Neutrophil (primary cell): ENCODE results near the gene TEKT4.
"Not testable (repeated sequence)": the region's sequence is repeated elsewhere in the genome, so short reads cannot be mapped to it uniquely, and the experiment has no call there.

Experiments used
- H3K27ac ChIP-seq: fragments of 200-600 bp; sonication (generic); 2 replicates; pipeline ENCODE4 v1.5.1; 2016; ENCODE audit warnings: mild to moderate bottlenecking, moderate library complexity
- H3K27me3 ChIP-seq: fragments of 200-600 bp; sonication (generic); 2 replicates; pipeline ENCODE4 v1.6.0; 2016; ENCODE audit warnings: mild to moderate bottlenecking
- H3K36me3 ChIP-seq: fragments of 200-600 bp; sonication (generic); 2 replicates; pipeline ENCODE4 v1.5.1; 2017
- H3K4me1 ChIP-seq, 2 experiments: fragments of 200-600 bp in 1 of 2; sonication (generic) in 1 of 2; 1 replicate in 1 of 2; 2 replicates in 1 of 2; pipeline versions ENCODE4 v1.5.1 to v1.6.1; 2013 to 2016; ENCODE audit warnings: low read depth in 1 of 2, low read length in 1 of 2, mild to moderate bottlenecking in 1 of 2, moderate library complexity in 1 of 2; ENCODE audit not compliant: control insufficient read depth in 1 of 2, insufficient read depth in 1 of 2
- H3K4me3 ChIP-seq, 2 experiments: fragments of 200-600 bp in 1 of 2; sonication (generic) in 1 of 2; 1 replicate in 1 of 2; 2 replicates in 1 of 2; pipeline ENCODE4 v1.5.1; 2013 to 2016; ENCODE audit warnings: low read depth in 1 of 2, low read length in 1 of 2, mild to moderate bottlenecking in 1 of 2, moderate library complexity in 1 of 2
- H3K9me3 ChIP-seq: fragments of 200-600 bp; sonication (generic); 2 replicates; pipeline ENCODE4 v1.5.1; 2016
- CTCF ChIP-seq: fragments of 200-600 bp; sonication (generic); IDR thresholded peaks from 2 replicates; pipeline ENCODE4 v1.5.1; 2016; ENCODE audit warnings: antibody characterized with exemption

TEKT4 gene

DNA sequence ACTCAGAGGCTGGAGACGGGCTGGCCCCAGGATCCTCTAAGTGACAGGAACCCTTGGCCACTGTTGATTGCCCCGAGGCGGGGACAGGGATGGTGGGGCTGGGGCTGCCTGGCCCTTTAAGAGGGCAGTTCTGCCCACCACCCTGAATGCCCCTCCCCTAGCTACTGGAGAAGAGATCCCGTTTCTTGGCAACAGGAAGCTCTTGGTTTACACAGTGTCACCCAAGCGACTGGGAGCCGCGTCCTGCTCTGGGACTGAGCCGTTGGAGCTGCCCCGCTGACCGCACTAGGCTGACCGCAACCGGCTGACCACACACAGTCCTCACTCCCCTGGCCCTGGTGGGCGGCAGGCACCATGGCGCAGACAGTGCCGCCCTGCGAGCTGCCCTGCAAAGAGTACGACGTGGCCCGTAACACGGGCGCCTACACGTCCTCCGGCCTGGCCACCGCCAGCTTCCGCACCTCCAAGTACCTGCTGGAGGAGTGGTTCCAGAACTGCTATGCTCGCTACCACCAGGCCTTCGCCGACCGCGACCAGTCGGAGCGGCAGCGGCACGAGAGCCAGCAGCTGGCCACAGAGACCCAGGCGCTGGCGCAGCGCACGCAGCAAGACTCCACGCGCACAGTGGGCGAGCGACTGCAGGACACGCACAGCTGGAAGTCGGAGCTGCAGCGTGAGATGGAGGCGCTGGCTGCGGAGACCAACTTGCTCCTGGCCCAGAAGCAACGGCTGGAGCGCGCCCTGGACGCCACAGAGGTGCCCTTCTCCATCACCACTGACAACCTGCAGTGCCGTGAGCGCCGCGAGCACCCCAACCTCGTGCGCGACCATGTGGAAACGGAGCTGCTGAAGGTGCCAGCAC lies at the start of gene TEKT4:
Gene TEKT4 (plus strand): TSS at position 205 of the 862 bp plus-strand sequence. CDS start 150 bp downstream, at position 355.
- TF ChIP-seq CTCF = no peak
- peaks cover 53% of the 10 kb centered on the region for H3K27me3 ChIP-seq
- no peaks in the 10 kb centered on the region for H3K9me3 ChIP-seq
- H3K4me3 ChIP-seq = no peak within 1 kb of the TSS
- H3K4me1 ChIP-seq = no peaks in the 10 kb centered on the region
- H3K27ac ChIP-seq = no peak within 1 kb of the TSS
- H3K36me3 ChIP-seq = no peaks in the 10 kb centered on the region

DNA sequence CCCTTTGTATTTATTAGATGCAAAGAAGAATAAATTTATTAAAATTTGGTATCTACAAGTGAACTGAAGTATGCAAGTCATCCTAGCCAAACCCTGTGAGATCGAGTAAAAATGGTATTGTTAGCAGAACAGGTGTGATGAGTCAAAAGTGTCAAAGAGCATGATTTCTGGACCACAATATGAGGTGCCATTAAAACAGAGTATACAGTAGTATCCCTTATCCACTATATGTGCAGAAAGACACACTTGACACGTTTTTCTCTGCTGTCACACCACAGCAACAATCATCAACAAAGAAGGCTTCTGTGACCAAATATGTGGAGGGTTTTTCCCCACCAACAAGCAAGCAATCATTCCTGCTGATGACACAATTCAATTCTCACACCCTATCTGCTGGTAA lies 32.0 kb upstream of the TEKT4 start:
- not testable (repeated sequence) for H3K27me3 ChIP-seq, H3K4me3 ChIP-seq

GRCh38 chr2:94856856-94857255 lies 14.4 kb upstream of the TEKT4 start:
- peaks cover 83% of the 10 kb centered on the region for H3K27me3 ChIP-seq
- not testable (repeated sequence) for H3K9me3 ChIP-seq, H3K4me3 ChIP-seq, H3K27ac ChIP-seq, H3K4me1 ChIP-seq, H3K36me3 ChIP-seq

More for the DNA sequence above, 32.0 kb upstream of the TEKT4 start:
- H3K36me3 ChIP-seq, H3K9me3 ChIP-seq, H3K27ac ChIP-seq, H3K4me1 ChIP-seq: not testable (repeated sequence)

DNA sequence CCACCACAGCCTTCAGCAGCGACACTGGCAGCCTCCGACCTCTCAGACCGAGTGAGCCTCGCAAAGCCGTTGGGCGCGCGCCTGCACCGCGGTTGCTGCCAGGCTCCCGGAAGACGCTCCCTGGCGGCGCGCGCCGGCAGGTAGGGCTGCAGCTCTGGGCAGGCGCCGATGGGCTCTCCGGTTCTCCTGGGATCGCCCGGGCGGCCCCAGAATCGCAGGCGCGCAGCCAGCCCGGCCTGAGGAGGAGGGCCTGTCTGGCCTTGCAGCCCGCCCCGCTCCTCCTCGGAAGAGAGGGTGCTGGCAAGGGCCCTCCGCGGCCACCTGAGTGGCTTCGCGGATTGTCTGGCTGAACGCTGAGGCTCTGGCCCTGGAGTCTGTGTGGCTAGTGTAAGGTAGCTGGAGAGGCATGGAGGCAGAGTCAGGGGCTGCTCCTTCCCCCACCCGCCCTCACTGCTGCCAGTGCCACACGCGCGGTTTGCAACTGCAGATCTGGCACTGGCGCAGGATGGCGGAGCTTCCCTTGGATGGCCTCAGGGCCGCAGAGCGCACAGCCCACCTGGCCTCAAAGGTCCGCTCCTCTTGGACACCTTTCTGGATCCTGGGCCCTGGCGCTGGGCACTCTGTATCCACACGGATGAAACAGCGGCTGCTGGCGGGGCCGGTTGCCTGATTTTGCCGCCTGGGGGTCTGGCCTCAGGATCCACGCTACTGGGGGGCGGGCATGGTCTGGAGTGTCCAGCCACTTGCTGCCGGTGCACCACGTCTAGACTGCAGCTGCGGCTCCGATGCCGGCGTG lies 13.7 kb upstream of the TEKT4 start:
- H3K27me3 ChIP-seq = peaks cover 90% of the 10 kb centered on the region
- not testable (repeated sequence) for H3K36me3 ChIP-seq, H3K27ac ChIP-seq, H3K9me3 ChIP-seq, H3K4me1 ChIP-seq, H3K4me3 ChIP-seq

DNA sequence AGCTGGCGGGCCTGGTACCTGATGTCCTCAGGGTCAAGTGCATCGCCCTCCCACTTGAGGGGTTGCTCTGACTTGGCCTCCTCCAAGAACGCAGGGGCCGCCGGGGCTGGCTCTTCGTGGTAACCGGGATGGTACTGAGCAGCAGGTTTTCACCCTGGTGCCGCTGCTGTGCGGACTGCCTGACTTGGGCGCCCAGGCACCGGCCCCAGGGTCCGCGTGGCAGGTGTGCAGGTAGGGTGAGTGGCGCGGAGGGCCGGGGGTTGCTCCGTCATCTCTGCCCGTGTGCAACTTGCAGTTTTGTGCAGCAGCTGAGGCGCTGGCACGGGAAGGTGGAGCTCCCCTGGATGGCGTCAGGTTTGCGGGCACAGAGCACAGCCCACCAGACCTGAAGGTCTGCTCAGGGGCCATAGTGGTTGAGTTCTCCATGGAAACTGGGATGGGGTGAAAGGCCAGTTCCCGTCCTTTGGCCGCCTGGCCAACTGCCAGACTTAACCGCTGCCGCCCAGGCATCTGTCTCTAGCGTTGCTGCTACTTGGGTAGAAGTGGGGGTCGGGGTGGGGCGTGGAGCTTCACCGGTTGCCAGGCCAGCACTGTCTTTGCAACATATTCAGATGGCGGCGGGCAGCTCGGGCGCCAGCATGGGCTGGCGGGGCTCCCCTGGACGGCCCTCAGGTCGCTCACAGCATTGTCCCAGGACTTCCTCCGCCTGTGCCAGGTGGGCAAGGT lies 12.9 kb upstream of the TEKT4 start:
- H3K4me1 ChIP-seq, H3K36me3 ChIP-seq, H3K27ac ChIP-seq, H3K9me3 ChIP-seq, H3K4me3 ChIP-seq: not testable (repeated sequence)
- H3K27me3 ChIP-seq = peaks cover 95% of the 10 kb centered on the region

GRCh38 chr2:94861308-94862152 lies 9.7 kb upstream of the TEKT4 start:
- Histone ChIP-seq H3K4me3 (no peak overlapping the region), H3K9me3 (no peaks in the 10 kb centered on the region)

GRCh38 chr2:94862903-94863302 lies 8.3 kb upstream of the TEKT4 start:
- not testable (repeated sequence) for H3K27ac ChIP-seq, H3K9me3 ChIP-seq, H3K4me3 ChIP-seq, H3K36me3 ChIP-seq, H3K4me1 ChIP-seq
- H3K27me3 ChIP-seq = peaks cover 99% of the 10 kb centered on the region

More at GRCh38 chr2:94861308-94862152, 9.7 kb upstream of the TEKT4 start:
- no peak for TF ChIP-seq CTCF
- Histone ChIP-seq H3K27ac (no peak overlapping the region), H3K36me3 (no peaks in the 10 kb centered on the region), H3K27me3 (peaks cover 99% of the 10 kb centered on the region), H3K4me1 (no peaks in the 10 kb centered on the region)
